HuH-7 (cell line): ENCODE measurements around the gene MYO15A.

Experiments
- DNase-seq: peaks from one replicate; pipeline ENCODE4 v3.0.0; 2011; ENCODE audit warnings: low spot score

MYO15A gene

GRCh38 chr17:18102640-18103039 is 5.9 kb upstream of the MYO15A start:
- DNase-seq, result no peak

- no peak for DNase-seq
Observed at GRCh38 chr17:18105027-18105426, 3.5 kb upstream of the MYO15A start.

GRCh38 chr17:18105595-18105994 is 3.0 kb upstream of the MYO15A start:
- DNase-seq, result no peak

- DNase-seq, result no peak
Observed at GRCh38 chr17:18106211-18106610, 2.3 kb upstream of the MYO15A start.

- DNase-seq, result no peak
Observed at GRCh38 chr17:18107061-18107790, 1.3 kb upstream of the MYO15A start.

- DNase-seq, result no peak
Observed at GRCh38 chr17:18107971-18108370, 585 bp upstream of the MYO15A start.

- DNase-seq, result no peak
Observed at GRCh38 chr17:18109935-18110485, 1.5 kb downstream of the MYO15A start.

GRCh38 chr17:18110636-18111145 is 2.1 kb downstream of the MYO15A start:
- DNase-seq, result no peak

- no peak for DNase-seq
Observed at GRCh38 chr17:18111330-18111971, 2.9 kb downstream of the MYO15A start.

- DNase-seq, result no peak
Observed at GRCh38 chr17:18115517-18115916, 7.0 kb downstream of the MYO15A start.

- DNase-seq, result no peak
Observed at GRCh38 chr17:18116078-18116477, 7.5 kb downstream of the MYO15A start.

GRCh38 chr17:18117533-18117932 is 9.0 kb downstream of the MYO15A start:
- DNase-seq, result peak; percentile 46

- DNase-seq, result no peak
Observed at GRCh38 chr17:18117982-18118975, 9.7 kb downstream of the MYO15A start.

GRCh38 chr17:18119166-18119745 is 10.7 kb downstream of the MYO15A start:
- no peak for DNase-seq

- DNase-seq, result no peak
Observed at GRCh38 chr17:18119938-18120337, 11.4 kb downstream of the MYO15A start.

GRCh38 chr17:18120461-18121017 is 12.0 kb downstream of the MYO15A start:
- no peak for DNase-seq

GRCh38 chr17:18121144-18121910 is 12.8 kb downstream of the MYO15A start:
- no peak for DNase-seq

- no peak for DNase-seq
Observed at GRCh38 chr17:18122990-18123753, 14.6 kb downstream of the MYO15A start.

- DNase-seq, result no peak
Observed at GRCh38 chr17:18124345-18125126, 16.0 kb downstream of the MYO15A start.
